ENCODE measurements around the gene NT5DC4.

The NT5DC4 gene

GRCh38 chr2:112737542-112738232, 16.9 kb downstream of the NT5DC4 start:
- TF ChIP-seq, protein P1, sequence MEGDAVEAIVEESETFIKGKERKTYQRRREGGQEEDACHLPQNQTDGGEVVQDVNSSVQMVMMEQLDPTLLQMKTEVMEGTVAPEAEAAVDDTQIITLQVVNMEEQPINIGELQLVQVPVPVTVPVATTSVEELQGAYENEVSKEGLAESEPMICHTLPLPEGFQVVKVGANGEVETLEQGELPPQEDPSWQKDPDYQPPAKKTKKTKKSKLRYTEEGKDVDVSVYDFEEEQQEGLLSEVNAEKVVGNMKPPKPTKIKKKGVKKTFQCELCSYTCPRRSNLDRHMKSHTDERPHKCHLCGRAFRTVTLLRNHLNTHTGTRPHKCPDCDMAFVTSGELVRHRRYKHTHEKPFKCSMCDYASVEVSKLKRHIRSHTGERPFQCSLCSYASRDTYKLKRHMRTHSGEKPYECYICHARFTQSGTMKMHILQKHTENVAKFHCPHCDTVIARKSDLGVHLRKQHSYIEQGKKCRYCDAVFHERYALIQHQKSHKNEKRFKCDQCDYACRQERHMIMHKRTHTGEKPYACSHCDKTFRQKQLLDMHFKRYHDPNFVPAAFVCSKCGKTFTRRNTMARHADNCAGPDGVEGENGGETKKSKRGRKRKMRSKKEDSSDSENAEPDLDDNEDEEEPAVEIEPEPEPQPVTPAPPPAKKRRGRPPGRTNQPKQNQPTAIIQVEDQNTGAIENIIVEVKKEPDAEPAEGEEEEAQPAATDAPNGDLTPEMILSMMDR (conservative IDR thresholded peaks at IDR 0.05; ENCODE audit: low read depth, low read length) = no peak
- no peak for DNase-seq (ENCODE audit: low read depth)
- no peak overlapping the region for H3K4me3 ChIP-seq (ENCODE audit: low read depth, low read length)

DNA sequence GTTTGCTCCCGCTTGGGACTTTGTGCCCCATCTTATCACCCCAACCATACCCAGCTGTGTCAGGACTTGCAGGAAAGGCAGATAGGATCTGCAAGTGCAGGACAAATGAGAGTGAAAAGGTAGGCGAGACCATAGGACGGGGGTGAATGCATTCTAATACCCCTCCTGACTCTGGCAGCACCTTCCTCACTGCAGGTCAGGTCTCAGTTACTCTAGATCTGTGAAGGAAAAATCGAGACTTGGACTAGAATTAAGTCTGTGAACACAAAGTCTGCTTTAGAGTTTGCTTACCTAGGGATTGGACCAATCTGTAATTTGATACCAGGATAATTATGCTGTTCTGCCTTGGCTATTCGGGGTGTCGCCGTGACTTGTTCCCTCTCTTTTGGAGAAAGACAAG, 19.7 kb downstream of the NT5DC4 start:
- no peak for DNase-seq (ENCODE audit: low read depth)
- TF ChIP-seq, protein P1 (conservative IDR thresholded peaks at IDR 0.05; ENCODE audit: low read depth, low read length) = no peak
- no peak overlapping the region for H3K4me3 ChIP-seq (ENCODE audit: low read depth, low read length)

- H3K4me3 ChIP-seq (ENCODE audit: low read depth, low read length) = no peak overlapping the region
- DNase-seq (ENCODE audit: low read depth) = peak; percentile 88
- TF ChIP-seq, protein P1 (conservative IDR thresholded peaks at IDR 0.05; ENCODE audit: low read depth, low read length) = peak; percentile 100
Observed at GRCh38 chr2:112749755-112750559, 29.1 kb downstream of the NT5DC4 start.

DNA sequence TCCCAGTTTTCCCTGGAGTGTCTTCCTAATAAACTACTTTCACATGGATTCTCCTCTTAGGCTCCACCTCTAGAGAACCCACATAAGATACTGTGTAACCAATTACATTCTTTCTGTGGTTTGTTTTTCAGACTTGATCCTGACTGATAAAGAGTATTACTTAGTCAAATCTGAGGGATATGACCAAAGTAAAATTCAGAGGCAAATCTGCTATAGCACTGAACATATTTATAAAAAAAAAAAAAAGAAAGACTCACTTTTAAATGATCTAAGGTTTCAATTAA, 29.7 kb downstream of the NT5DC4 start:
- TF ChIP-seq, protein P1 (conservative IDR thresholded peaks at IDR 0.05; ENCODE audit: low read depth, low read length) = no peak
- H3K4me3 ChIP-seq (ENCODE audit: low read depth, low read length) = no peak overlapping the region
- DNase-seq (ENCODE audit: low read depth) = peak; percentile 43

DNA sequence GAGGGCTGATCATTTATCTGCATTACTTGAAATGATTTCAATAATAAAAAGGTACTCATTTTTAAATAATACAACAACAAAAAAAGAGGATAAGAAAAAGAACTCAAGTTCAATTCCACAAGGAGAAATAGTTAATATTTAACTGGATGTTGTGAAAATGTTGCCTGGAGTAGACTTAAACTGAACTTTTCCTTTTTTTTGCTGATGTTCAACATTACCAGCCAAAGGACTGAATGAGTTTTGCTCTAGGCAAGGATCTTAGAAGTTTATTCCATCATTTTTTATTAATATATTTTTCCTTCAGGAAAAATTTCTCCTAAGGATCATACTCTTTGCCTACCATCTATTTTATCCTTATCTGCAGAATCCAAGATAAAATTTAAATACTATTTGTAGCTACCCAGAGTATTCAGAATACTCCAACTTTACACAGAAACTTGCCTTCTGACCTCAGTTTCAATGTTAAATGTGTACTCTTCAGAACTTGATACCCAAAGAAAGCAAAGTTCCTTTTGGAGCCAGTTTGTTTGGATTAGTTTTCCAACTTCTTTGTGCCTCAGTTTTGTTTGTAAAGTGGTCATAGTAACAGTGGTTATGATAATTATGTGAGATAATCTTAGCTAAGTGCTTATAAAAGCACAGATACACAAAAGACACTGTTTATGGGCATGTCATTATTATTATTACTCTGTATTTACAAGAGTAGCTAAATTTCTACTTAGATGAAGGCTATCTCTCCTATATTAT, 30.8 kb downstream of the NT5DC4 start:
- DNase-seq (ENCODE audit: low read depth) = no peak
- no peak overlapping the region for H3K4me3 ChIP-seq (ENCODE audit: low read depth, low read length)
- TF ChIP-seq, protein P1 (conservative IDR thresholded peaks at IDR 0.05; ENCODE audit: low read depth, low read length) = no peak

GRCh38 chr2:112752667-112753066, 31.8 kb downstream of the NT5DC4 start:
- DNase-seq (ENCODE audit: low read depth) = no peak
- TF ChIP-seq, protein P1 (conservative IDR thresholded peaks at IDR 0.05; ENCODE audit: low read depth, low read length) = no peak
- H3K4me3 ChIP-seq (ENCODE audit: low read depth, low read length) = no peak overlapping the region
